NCI-H2081 treated with DMSO at 0.1 percent for 48 hours (cell line): ENCODE measurements around the gene MISP3.
A peak's percentile ranks its signal among the peaks of the same experiment; 100 is the strongest.
"Not testable (repeated sequence)": the region's sequence is repeated elsewhere in the genome, so short reads cannot be mapped to it uniquely, and the experiment has no call there.

ENCODE experiments used
- DNase-seq: peaks from one replicate; lab custom pipeline; 2025; lab: John Stamatoyannopoulos, UW

Gene MISP3

DNA sequence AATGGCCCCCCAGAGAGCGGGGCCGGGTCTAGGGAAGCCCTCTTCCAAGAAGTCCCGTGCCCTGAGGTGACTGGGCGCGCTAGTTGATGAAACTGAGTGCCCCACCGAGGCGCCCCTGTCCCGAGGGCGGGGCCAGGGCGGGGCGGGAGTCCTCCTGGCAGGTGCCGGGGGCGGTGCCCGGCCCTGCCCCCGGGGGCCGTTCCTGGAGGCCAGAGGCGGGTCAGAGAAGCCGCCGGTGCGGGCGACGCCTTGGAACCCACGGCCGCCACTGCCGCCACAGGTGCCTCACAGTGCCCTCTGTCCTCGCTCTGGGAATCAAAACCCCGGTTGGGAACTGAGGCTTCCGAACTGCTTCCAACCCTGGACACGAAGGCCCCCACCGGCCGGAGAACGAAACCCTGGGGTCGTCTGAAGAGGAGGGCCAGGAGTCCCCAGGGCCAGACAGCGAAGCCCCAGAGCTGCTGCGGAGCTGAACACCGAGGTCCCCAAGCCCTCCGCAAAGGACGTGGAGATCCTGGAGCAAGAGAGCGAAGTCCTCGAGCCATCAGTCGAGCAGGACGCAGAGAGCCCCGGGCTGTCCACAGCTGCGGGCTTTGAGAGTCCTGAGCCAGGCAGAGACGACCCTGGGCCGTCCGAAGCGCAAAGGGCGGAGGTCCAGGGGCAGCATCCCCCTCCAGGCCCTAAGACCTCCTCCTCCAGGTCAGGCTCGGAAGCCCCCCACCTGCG lies at the start of gene MISP3:
Gene MISP3, plus strand, starts transcription at position 252 of the 726 bp plus-strand sequence. CDS start 524 bp downstream, outside the sequence.
- no peak for DNase-seq

DNA sequence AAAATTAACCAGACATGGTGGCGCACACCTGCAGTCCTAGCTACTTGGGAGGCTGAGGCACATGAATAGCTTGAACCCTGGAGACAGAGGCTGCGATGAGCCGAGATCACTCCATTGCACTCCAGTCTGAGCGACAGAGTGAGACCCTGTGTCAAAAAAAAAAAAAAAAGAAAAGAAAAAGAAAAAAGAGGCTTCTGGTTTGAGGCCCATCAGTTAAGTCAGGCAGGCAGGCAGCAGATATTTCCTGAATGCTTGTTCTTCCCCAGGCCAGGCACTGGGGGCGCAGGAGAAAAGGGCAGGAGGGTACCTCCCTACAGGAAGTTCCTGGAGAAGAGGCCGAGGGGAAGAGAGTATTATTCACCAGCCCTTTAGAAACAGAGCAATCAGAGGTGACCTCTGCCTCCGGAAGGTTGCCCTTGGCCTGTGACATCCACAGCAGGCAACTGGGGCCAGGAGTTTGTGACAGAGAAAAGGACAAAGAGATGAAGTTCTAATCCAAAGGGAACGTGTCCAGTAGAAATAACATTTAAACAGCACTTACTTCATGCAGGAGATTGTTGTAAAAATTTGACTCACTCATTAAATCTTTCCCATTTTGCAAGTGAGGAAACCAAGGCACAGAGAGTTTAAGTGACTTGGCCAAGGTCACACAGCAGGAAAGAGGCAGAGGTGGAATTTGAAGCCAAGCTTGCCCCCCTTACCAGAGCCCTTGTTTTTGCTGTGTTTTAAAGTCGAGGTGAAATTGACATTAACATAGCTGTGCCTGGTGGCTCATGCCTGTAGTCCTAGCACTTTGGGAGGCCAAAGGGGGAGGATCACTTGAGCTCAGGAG lies 49.0 kb upstream of the MISP3 start:
- DNase-seq = no peak

DNA sequence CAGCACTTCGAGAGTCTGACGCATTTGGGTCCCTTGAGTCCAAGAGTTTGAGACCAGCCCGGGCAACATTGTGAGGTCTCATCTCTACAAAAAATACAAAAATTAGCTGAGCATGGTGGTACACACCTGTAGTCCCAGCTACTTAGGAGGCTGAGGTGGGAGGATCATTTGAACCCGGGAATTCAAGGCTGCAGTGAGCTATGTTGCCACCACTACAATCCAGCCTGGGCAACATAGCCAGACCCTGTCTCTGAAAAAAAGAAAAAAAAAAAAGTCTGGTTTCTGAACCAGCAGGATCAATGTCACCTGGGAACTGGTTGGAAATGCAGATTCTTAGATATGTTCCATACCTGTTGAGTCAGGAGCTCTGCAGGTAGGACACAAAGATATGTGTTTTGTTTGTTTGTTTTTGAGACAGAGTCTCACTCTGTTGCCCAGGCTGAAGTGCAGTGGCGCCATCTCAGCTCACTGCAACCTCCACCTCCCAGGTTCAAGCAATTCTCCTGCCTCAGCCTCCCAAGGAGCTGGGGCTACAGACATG lies 45.9 kb upstream of the MISP3 start:
- DNase-seq = not testable (repeated sequence)

DNA sequence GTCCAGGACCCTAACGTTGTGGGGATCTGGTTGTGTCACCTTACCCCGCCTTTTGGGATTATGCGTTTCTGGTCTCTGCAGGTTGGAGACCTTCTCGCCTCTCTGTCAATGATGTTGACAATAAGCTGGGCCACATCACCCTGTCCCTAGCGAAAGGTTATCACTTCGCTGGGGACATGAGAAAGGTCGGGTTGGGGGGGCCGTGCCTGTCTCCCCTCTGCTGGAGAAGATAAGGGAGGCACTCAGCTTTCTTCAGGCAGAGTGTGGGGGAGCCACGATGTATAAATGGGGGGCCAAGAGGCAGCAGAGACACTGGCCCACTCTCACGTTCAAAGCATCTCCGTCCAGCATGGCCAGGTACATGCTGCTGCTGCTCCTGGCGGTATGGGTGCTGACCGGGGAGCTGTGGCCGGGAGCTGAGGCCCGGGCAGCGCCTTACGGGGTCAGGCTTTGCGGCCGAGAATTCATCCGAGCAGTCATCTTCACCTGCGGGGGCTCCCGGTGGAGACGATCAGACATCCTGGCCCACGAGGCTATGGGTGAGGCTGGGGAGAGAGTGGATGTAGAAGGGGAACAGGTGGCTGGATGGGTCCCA lies 44.6 kb upstream of the MISP3 start, which contains the start of gene RLN3:
Gene RLN3, plus strand, starts transcription at position 293 of the 595 bp plus-strand sequence. Its CDS starts 57 bp downstream, at position 350.
- no peak for DNase-seq

DNA sequence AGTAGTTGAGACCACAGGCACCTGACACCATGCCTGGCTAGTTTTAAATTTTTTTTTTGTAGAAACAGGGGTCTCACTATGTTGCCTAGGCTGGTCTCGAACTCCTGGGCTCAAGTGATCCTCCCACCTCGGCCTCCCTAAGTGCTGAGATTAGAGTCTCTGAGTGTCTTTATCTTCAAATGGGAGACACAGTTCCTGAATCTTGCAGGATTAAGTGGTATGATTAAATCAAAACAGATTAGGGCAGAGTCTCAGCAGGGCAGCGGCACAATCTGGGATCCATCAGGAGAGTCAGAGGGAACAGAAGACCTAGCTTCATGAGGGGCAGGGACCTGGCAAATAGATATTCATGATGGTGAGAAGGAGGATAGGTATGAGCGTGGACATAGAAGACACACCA lies 43.7 kb upstream of the MISP3 start:
- no peak for DNase-seq

DNA sequence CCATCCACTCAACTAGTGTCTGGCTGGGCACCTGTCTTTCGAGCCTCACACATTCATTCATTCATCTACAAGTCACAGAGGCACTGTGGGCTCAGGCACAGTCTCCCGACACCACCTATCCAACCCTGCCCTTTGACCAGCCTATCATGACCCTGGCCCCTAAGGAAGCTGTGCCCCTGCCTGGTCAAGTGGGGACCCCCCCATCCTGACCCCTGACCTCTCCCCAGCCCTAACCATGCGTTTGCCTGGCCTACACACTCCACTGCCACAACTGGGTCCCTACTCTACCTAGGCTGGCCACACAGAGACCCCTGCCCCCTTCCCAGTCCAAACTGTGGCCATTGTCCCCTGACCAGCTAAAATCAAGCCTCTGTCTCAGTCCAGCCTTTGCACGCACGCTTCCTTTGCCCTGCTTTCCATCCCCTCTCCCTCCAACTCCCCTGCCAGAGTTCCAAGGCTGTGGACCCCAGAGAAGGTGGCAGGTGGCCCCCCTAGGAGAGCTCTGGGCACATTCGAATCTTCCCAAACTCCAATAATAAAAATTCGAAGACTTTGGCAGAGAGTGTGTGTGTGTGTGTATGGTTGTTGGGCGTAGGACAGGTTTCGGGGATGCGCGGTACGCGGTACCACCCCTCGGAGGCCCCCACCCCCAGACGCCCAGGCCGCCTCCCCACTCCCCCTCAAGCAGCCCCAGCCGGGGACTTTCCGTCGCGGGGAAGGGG lies 41.4 kb upstream of the MISP3 start:
- no peak for DNase-seq

DNA sequence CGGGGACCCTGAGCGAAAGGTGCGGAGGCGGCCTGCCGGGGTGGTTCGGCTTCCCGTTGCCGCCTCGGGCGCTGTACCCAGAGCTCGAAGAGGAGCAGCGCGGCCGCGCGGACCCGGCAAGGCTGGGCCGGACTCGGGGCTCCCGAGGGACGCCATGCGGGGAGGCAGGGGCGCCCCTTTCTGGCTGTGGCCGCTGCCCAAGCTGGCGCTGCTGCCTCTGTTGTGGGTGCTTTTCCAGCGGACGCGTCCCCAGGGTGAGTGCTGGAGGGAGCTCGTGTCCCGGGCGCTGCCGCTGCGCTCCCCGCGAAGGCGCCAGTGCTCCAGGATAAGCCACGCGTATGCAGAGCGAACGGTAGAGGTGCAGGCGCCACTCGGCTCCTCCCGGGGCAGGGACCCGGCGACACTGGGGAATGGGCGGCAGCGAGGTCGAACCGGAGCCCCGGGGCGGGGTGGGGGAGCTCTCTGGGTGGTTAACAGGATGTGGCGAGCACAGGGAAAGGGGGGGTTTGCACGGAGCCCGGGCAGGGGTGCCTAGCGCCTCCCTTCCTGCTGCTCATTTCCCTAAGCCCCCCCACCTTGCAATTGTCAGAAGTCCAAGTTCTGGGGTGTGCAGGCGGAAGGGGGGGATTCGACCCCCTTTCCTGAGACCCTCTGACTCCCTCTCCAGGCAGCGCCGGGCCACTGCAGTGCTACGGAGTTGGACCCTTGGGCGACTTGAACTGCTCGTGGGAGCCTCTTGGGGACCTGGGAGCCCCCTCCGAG lies 40.7 kb upstream of the MISP3 start, which contains the start of gene IL27RA:
Gene IL27RA, plus strand, starts transcription at position 44 of the 762 bp plus-strand sequence. Its CDS starts 111 bp downstream, at position 155.
- peak; percentile 3 for DNase-seq

DNA sequence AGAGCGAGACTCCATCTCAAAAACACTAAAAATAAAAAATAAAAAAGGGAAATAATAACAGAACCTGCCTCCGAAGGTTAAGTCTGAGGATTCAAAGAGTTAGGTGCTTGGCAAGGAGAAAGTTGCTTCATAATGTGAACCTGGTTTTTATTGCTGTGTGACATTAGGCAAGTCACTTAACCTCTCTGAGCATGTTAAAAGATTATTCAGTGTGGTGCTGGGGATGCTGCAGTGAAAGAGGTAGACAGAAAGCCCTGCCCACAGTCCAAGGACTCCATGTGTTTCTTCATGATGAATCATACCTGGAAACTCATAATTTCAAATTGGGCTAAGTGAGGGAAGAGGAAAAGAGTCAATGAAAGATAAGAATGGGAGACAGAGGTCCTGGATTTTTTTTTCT lies 38.6 kb upstream of the MISP3 start:
- no peak for DNase-seq

DNA sequence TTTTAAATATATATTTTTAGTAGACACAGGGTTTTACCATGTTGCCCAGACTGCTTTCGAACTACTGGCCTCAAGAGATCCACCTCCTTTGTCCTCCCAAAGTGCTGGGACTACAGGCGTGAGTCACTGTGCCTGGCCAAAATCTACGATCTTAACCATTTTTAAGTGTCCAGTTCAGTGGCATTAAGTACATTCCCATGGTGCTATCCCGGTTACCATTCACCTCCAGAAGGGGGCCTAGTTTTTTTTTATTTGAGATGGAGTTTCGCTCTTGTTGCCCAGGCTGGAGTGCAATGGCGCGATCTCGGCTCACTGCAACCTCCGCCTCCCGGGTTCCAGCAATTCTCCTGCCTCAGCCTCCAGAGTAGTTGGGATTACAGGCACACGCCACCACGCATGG lies 37.4 kb upstream of the MISP3 start:
- not testable (repeated sequence) for DNase-seq

DNA sequence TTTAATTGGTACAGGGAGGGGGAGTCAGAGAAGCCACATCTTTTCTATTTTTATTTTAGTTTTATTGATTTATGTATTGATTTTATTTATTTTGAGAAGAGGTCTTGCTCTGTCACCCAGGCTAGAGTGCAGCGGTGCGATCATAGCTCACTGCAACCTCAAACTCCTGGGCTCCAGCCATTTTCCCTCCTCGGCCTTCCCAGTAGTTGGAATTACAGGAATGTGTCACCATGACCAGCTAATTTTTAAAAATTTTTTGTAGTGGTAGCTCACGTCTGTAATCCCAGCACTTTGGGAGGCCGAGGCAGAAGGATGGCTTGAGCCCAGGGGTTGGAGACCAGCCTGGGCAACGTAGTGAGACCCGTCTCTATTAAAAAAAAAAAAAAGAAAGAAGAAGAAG lies 36.9 kb upstream of the MISP3 start:
- DNase-seq = no peak

DNA sequence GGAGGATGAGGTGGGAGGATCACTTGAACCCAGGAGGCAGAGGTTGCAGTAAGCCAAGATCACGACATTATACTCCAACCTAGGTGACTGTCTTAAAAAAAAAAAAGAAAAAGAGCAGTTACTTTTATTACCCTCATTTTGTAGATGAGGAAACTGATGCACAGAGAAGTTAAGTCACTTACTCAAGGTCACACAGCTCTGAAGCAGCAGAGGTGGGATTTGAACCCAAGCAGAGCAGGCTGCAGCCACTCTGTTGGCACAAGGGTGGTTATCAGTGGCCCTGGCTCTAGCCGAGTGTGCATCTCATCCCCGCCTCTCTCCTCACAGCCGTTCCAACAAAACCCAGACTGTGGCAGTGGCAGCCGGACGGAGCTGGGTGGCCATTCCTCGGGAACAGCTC lies 33.4 kb upstream of the MISP3 start:
- DNase-seq = no peak

DNA sequence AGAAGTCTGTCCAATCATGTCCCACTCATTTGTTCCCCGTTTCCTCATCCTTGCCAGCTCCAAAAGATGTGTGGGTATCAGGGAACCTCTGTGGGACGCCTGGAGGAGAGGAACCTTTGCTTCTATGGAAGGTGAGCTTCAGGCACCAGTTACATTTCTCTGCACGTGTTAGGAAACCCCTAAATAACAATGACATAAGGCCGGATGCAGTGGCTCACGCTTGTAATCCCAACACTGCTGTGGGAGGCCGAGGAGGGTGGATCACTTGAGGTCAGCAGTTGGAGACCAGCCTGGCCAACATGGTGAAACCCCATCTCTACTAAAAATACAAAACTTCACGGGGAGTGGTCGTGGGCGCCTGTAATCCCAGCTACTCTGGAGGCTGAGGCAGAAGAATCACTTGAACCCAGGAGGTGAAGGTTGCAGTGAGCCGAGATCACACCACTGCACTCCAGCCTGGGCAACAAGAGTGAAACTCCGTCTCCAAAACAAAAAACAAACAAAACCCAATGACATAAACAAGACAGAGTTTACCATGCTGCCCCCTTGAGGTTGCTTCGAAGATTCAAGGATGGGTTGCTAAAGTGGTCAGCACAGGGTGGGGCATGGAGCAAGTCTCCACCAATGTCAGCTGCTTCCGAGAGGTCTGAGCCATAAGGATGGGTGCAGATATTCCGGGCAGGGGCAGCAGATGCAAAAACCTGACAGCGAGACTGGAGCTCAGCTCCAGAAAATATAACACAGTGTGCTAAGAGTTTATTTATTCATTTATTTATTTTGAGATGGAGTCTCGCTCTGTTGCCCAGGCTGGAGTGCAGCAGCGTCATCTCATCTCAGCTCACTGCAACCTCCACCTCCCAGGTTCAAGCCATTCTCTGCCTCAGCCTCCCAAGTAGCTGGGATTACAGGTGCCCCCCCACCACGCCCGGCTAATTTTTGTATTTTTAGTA lies 29.7 kb upstream of the MISP3 start:
- not testable (repeated sequence) for DNase-seq

DNA sequence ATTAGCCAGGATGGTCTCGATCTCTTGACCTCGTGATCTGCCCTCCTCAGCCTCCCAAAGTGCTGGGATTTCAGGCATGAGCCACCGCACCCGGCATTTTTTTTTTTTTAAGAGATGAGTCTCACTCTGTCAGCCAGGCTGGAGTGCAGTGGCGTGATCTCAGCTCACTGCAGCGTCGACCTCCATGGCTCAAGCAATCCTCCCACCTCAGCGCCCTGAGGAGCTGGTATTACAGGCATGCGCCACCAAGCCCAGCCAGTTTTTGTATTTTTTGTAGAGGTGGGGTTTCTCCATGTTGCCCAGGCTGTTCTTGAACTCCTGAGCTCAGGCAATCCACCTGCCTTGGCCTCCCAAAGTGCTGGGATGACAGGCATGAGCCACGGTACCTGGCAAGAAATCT lies 24.7 kb upstream of the MISP3 start:
- not testable (repeated sequence) for DNase-seq

DNA sequence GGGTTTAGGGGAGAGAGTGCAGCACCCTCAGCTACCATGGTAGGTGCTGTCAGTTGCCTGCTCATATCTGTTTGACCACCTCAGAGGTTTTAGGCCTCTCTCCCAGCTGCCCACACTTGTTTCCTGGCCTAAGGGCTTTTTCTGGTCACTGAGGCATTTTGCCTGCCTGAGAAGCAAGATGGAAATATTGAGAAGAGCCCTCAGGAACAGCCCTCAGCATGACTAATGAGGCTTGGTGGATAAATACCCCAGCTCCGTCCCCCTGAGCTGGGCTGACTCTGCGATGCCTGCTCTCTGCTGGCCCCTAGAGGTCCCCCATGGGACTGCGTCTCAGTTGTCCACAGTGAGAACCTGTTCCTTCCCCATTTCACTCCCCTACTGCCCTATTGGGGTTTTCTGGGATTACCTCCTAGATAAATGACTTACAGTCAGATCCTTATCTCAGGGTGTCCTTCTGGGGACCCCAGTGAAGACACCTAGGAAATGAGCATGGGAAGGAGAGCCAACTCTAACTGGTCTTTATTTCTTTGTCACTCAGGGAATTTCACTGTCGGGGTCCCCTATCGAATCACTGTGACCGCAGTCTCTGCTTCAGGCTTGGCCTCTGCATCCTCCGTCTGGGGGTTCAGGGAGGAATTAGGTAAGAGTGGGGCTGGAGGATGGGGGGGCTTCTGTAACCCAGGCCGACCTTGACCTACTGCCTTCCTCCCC lies 24.0 kb upstream of the MISP3 start:
- DNase-seq = no peak

DNA sequence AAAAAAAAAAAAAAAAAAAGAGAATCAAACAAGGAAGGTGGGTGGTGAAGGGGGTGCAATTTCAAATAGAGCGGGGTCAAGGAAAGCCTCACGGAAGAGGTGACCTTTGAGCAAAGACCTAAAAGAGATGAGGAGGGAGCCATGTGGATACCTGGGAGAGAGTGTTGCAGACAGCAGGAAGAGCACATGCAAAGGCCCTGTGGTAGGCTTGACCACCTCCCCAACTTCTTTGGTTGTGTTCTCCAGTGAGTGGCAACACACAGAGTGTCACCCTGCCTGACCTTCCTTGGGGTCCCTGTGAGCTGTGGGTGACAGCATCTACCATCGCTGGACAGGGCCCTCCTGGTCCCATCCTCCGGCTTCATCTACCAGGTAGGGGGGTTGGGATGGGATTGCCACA lies 22.1 kb upstream of the MISP3 start:
- DNase-seq = no peak

DNA sequence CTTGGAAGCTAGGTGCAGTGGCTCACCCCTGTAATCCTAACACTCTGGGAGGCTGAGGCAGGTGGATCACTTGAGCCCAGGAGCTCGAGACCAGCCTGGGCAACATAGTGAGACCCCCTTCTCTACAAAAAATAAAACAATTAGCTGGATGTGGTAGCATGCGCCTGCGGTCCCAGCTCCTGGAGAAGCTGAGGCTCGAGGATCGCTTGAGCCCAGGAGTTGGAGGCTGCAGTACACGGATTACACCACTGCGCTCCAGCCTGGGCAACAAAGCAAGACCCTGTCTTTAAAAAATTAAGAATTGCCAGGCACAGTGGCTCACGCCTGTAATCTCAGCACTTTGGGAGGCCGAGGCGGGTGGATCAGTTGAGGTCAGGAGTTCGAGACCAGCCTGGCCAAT lies 21.6 kb upstream of the MISP3 start:
- not testable (repeated sequence) for DNase-seq

DNA sequence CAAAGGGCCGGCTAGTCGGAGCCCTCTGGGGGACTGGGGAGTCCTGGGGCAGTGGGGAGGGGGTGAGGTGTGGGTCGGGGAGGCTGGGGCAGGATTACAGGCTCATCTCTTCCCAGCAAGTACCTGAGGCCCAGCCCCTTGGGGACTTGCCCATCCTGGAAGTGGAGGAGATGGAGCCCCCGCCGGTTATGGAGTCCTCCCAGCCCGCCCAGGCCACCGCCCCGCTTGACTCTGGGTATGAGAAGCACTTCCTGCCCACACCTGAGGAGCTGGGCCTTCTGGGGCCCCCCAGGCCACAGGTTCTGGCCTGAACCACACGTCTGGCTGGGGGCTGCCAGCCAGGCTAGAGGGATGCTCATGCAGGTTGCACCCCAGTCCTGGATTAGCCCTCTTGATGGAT lies 20.6 kb upstream of the MISP3 start:
- no peak for DNase-seq

DNA sequence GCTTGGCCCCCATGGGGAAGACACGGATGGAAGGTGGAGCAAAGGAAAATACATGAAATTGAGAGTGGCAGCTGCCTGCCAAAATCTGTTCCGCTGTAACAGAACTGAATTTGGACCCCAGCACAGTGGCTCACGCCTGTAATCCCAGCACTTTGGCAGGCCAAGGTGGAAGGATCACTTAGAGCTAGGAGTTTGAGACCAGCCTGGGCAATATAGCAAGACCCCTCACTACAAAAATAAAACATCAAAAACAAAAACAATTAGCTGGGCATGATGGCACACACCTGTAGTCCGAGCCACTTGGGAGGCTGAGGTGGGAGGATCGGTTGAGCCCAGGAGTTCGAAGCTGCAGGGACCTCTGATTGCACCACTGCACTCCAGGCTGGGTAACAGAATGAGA lies 20.1 kb upstream of the MISP3 start:
- DNase-seq = no peak

DNA sequence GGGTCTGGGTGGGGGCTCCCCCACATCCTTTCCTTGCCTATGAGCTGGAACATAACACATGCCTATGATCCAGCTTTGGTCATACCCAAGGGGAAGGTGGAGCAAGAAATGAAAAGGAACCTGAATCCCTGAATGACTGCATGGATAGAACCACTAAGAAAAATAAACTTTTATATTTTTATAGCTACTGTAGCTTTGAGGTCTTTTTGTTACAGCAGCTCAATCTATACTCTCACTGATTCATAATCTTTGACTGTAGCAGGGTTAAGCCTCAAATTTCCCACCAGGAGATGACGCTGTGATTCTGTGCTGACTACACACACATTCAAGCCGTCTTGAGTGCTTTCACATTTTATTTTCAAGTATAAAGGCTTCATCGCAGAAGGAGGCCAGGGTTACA lies 19.6 kb upstream of the MISP3 start:
- no peak for DNase-seq
